ENCODE results near the gene STRN. TPM values are rescaled to one million over a fixed set of nuclear protein-coding genes. Genes with fewer than 3 reads are reported as not detected.

The STRN gene
- total and polyA plus RNA-seq, 9 of the 15 experiments (the other 6 are each of a cell fraction or from before 2014, with no cell fraction given): 1.3 to 31.2 (median 20.0) TPM

- ATAC-seq (no peak), FAIRE-seq (no peak), DNase-seq (ENCODE audit: extremely low read depth in 1 of 4, low spot score in 3 of 4) (no peak)
- no peaks in the 10 kb centered on the region for H3K9me1 ChIP-seq (ENCODE audit: control insufficient read depth, insufficient read depth, low read length)
- no peak overlapping the region for H3K27ac ChIP-seq (ENCODE audit: extremely low read depth, low read depth, low read length)
- in situ Hi-C loops (cut with MboI) (no loop called here), intact Hi-C loops (cut with micrococcal nuclease) (no loop called here)
- H3K4me1 ChIP-seq (replicated peaks in 1 of 2; ENCODE audit: control insufficient read depth in 2 of 2, insufficient read depth in 2 of 2, low read length in 2 of 2): peaks cover 0 to 4% of the 10 kb centered on the region in 2 experiments; a peak in 2 of 5 replicates
- ChIA-PET CTCF (ENCODE audit: low intra/inter-chr PET ratio) (no interaction called here), POLR2A (no interaction called here)
- H3K36me3 ChIP-seq (ENCODE audit: control insufficient read depth, insufficient read depth, low read length): peaks cover 34% of the 10 kb centered on the region; the same call in 2 of the 3 replicates
- H2AFZ ChIP-seq (ENCODE audit: low read depth, low read length): no peak overlapping the region
- no peaks in the 10 kb centered on the region for H4K20me1 ChIP-seq (replicated peaks; ENCODE audit: control insufficient read depth, insufficient read depth, low read length)
- no peaks in the 10 kb centered on the region for H3K27me3 ChIP-seq (ENCODE audit: control insufficient read depth in 2 of 2, insufficient read depth in 2 of 2, low read length in 2 of 2)
- H3K4me3 ChIP-seq: no peak overlapping the region
- no peak overlapping the region for H3K4me2 ChIP-seq (ENCODE audit: insufficient read depth, low read length)
- H3K9ac ChIP-seq (ENCODE audit: insufficient read depth in 1 of 2, low read depth in 2 of 2, low read length in 2 of 2): no peak overlapping the region
- WGBS (ENCODE audit: insufficient coverage, low coverage, missing lambda C conversion rate): 94% methylated on average over 1 of the region's 1 CpG
- H3K9me3 ChIP-seq (replicated peaks; ENCODE audit: control insufficient read depth, insufficient read depth, low read depth, low read length): no peaks in the 10 kb centered on the region
- no TSS peak for BruUV-seq (replicated peaks)
- no peaks in the 10 kb centered on the region for H3K79me2 ChIP-seq (ENCODE audit: control insufficient read depth, insufficient read depth, low read length)
- TF ChIP-seq FOSL1 (tag; conservative IDR thresholded peaks at IDR 0.05) (no peak), SNRNP70 (optimal IDR thresholded peaks at IDR 0.05; ENCODE audit: low read depth, low read length) (no peak), ZBTB43 (CRISPR knock-in tag; IDR thresholded peaks at IDR 0.05) (no peak), EGR1 (conservative IDR thresholded peaks at IDR 0.05) (no peak), TCF3 (CRISPR knock-in tag; IDR thresholded peaks at IDR 0.05) (no peak), ZNF311 (CRISPR knock-in tag; IDR thresholded peaks at IDR 0.05) (no peak), ERF (CRISPR knock-in tag; IDR thresholded peaks at IDR 0.05) (no peak), ZNF212 (CRISPR knock-in tag; IDR thresholded peaks at IDR 0.05) (no peak), ATF4 (CRISPR knock-in tag; IDR thresholded peaks at IDR 0.05) (no peak), SRSF1 (IDR thresholded peaks at IDR 0.05; ENCODE audit: low read depth, low read length) (no peak), BCLAF1 (IDR thresholded peaks at IDR 0.05; ENCODE audit: borderline replicate concordance in 1 of 2, control insufficient read depth in 1 of 2, low read depth in 2 of 2, low read length in 1 of 2) (no peak), CEBPZ (IDR thresholded peaks at IDR 0.05; ENCODE audit: borderline replicate concordance, low read depth, low read length) (no peak), ZBED1 (IDR thresholded peaks at IDR 0.05) (no peak)
Measured at GRCh38 chr2:36886664-36887063, 79.7 kb downstream of the STRN start.

Data from K562 (cell line).